ENCODE measurements around the gene RGS12.

Gene RGS12

DNA sequence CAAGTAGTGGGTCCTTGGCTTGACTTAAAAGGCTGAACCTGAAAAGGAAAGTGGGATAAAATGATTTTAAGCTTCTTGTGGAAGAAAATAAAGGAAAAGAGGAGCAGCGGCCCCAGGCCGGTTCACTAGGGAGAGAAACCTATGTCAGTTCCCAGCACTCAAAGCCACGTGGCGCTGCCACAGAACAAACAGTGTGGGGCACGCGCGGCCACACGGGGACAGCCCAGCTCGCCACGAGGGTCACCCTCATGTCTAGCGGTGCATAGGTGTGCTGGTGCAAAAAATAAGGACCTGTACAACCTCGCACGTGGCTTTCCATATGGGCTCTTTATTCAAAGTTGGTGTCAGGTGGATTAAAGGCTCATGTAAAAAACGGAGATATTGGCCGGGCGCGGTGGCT lies 26.7 kb upstream of the RGS12 start:
- no peak for TF ChIP-seq SPI1 (IDR thresholded peaks at IDR 0.05; ENCODE audit: borderline replicate concordance, low read depth)
- no peak for TF ChIP-seq GABPA (IDR thresholded peaks at IDR 0.05; ENCODE audit: low read depth)
- no peak for TF ChIP-seq REST (IDR thresholded peaks at IDR 0.05; ENCODE audit: insufficient replicate concordance, low read depth)
- TF ChIP-seq CTCF (IDR thresholded peaks at IDR 0.05; ENCODE audit: insufficient read depth, low read length): no peak
- TF ChIP-seq POLR2AphosphoS5 (IDR thresholded peaks at IDR 0.05; ENCODE audit: low read depth): no peak
- H3K27ac ChIP-seq (replicated peaks): no peak overlapping the region
- no peak overlapping the region for H3K4me3 ChIP-seq (replicated peaks; ENCODE audit: insufficient read depth, low read length)
- DNase-seq (ENCODE audit: low read depth in 1 of 2, low spot score in 1 of 2): no peak
- peaks cover 3% of the 10 kb centered on the region for H3K27me3 ChIP-seq (ENCODE audit: insufficient read depth, poor library complexity, severe bottlenecking)

DNA sequence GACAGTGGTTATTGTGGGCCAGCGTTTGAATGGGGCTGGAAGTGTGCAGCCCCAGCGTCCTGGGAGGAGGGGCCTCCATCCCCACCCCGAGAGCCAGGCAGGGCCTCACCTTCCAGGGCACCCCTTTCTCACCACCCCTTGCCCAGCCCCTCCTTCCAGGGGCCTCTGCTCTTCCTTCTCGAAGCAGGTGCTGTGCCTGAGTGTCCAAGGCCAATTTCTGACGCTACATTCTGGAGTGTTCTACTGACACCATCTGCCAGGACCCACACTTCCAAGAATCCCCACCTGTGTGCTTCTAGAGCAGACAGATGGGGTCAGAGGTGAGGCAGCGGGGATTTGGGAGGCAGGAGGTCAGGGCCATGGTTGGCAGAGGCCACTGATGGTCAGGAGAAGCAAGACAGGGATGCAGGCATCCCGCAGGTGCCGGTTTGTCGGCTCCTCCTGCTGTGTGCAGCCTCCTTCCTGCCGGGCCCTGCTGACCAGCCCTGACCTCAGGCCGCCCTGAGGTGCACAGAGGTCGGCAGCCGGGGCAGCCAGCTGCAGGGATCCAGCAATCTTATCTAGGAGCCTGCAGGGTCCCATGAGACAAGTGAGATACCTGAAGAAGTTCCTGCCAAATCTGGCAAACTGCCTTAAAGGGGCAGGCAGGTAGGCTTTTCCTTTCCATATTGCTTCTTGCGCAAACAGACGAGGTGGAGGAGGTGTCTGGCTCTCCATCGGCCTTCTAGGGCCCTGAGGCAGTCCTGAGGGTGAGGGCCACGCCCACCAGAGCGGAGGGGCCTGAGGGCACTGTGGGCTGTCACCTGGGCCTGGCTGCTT lies 25.0 kb upstream of the RGS12 start:
- DNase-seq (ENCODE audit: low read depth in 1 of 2, low spot score in 1 of 2): no peak
- peaks cover 3% of the 10 kb centered on the region for H3K27me3 ChIP-seq (ENCODE audit: insufficient read depth, poor library complexity, severe bottlenecking)
- H3K27ac ChIP-seq (replicated peaks): no peak overlapping the region
- no peak overlapping the region for H3K4me3 ChIP-seq (replicated peaks; ENCODE audit: insufficient read depth, low read length)
- TF ChIP-seq SPI1 (IDR thresholded peaks at IDR 0.05; ENCODE audit: borderline replicate concordance, low read depth): no peak
- no peak for TF ChIP-seq CTCF (IDR thresholded peaks at IDR 0.05; ENCODE audit: insufficient read depth, low read length)
- no peak for TF ChIP-seq REST (IDR thresholded peaks at IDR 0.05; ENCODE audit: insufficient replicate concordance, low read depth)
- no peak for TF ChIP-seq GABPA (IDR thresholded peaks at IDR 0.05; ENCODE audit: low read depth)
- no peak for TF ChIP-seq POLR2AphosphoS5 (IDR thresholded peaks at IDR 0.05; ENCODE audit: low read depth)

GRCh38 chr4:3268395-3269104 lies 24.3 kb upstream of the RGS12 start:
- no peaks in the 10 kb centered on the region for H3K27me3 ChIP-seq (ENCODE audit: insufficient read depth, poor library complexity, severe bottlenecking)
- TF ChIP-seq REST (IDR thresholded peaks at IDR 0.05; ENCODE audit: insufficient replicate concordance, low read depth) (no peak), POLR2AphosphoS5 (IDR thresholded peaks at IDR 0.05; ENCODE audit: low read depth) (no peak), GABPA (IDR thresholded peaks at IDR 0.05; ENCODE audit: low read depth) (no peak), SPI1 (IDR thresholded peaks at IDR 0.05; ENCODE audit: borderline replicate concordance, low read depth) (no peak), CTCF (IDR thresholded peaks at IDR 0.05; ENCODE audit: insufficient read depth, low read length) (no peak)
- no peak overlapping the region for H3K4me3 ChIP-seq (replicated peaks; ENCODE audit: insufficient read depth, low read length)
- no peak for DNase-seq (ENCODE audit: low read depth in 1 of 2, low spot score in 1 of 2)
- no peak overlapping the region for H3K27ac ChIP-seq (replicated peaks)
